Measurements from ENCODE around the gene METTL3.

GRCh38 chr14:21556378-21557083 is 45.4 kb upstream of the METTL3 start:
- TF ChIP-seq POLR2A (IDR thresholded peaks at IDR 0.05) (no peak), EP300 (IDR thresholded peaks at IDR 0.05; ENCODE audit: low read depth) (no peak), POLR2AphosphoS5 (IDR thresholded peaks at IDR 0.05) (no peak)

All from transverse colon (tissue), 3 donors.